Measurements from ENCODE around the gene ADAM12. TPM values are rescaled to one million over a fixed set of nuclear protein-coding genes. Genes with fewer than 3 reads are reported as not detected.

ADAM12 gene
- polyA plus RNA-seq, 1 of the 3 experiments (the other 2 are of a cell fraction): 25.0 TPM

DNA sequence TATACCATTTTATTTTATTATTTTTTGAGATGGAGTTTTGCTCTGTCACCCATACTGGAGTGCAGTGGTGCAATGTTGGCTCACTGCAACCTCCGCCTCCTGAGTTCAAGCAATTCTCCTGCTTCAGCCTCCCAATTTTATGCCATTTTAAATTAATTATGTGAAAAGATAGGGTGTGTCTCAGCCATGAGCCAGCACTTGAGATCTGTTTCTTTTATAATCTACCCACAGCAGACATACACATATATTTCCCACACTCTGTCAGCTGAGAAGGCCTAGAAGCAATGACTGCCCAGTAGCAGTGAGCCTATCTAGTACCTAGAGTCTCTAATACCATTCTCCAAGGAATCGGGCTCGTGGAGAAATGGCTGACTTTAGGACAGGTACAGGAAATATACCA lies 70.5 kb downstream of the ADAM12 start:
- ChIA-PET POLR2A (no interaction called here), CTCF (interaction anchor here (0.7 to 1.4 kb wide), 3 partner anchors 10 to 186 kb away, joined by 3 to 4 read pairs (median 4); no protein-coding TSS in a partner anchor)
- TF ChIP-seq CHD2 (IDR thresholded peaks at IDR 0.05; ENCODE audit: low read length, partially characterized antibody): no peak
- TF ChIP-seq RFX5 (IDR thresholded peaks at IDR 0.05; ENCODE audit: low read length): no peak
- TF ChIP-seq, protein P1, sequence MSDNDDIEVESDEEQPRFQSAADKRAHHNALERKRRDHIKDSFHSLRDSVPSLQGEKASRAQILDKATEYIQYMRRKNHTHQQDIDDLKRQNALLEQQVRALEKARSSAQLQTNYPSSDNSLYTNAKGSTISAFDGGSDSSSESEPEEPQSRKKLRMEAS (IDR thresholded peaks at IDR 0.05; ENCODE audit: low read depth): no peak
- no peak for TF ChIP-seq RXRA (IDR thresholded peaks at IDR 0.05; ENCODE audit: borderline replicate concordance, low read depth)
- TF ChIP-seq TCF12 (IDR thresholded peaks at IDR 0.05): no peak
- DNase-seq: no peak
- Histone ChIP-seq H3K9ac (no peak overlapping the region), H3K79me2 (ENCODE audit: insufficient read depth) (no peaks in the 10 kb centered on the region), H3K4me2 (no peak overlapping the region), H3K27me3 (ENCODE audit: insufficient read depth) (no peaks in the 10 kb centered on the region), H3K9me2 (no peaks in the 10 kb centered on the region), H3K4me3 (ENCODE audit: low read depth in 2 of 2, low read length in 1 of 2) (no peak overlapping the region), H3K4me1 (ENCODE audit: control insufficient read depth in 1 of 2, insufficient read depth in 2 of 2, low read depth in 1 of 2, low read length in 1 of 2) (peaks cover 0 to 18% of the 10 kb centered on the region in 2 experiments; a peak in 2 of 4 replicates), H3K9me3 (no peaks in the 10 kb centered on the region), H4K20me1 (ENCODE audit: insufficient read depth) (no peaks in the 10 kb centered on the region), H3F3A (replicated peaks; ENCODE audit: insufficient read depth) (no peaks in the 10 kb centered on the region), H2AFZ (ENCODE audit: low read depth) (no peak overlapping the region), H3K27ac (ENCODE audit: low read depth in 2 of 2, low read length in 1 of 2) (no peak overlapping the region), H3K36me3 (replicated peaks in 1 of 2; ENCODE audit: control insufficient read depth in 1 of 2, insufficient read depth in 2 of 2, low read length in 1 of 2) (no peaks in the 10 kb centered on the region)
- 100% methylated on average over 3 of the region's 3 CpGs for WGBS (ENCODE audit: low lambda C conversion rate)

DNA sequence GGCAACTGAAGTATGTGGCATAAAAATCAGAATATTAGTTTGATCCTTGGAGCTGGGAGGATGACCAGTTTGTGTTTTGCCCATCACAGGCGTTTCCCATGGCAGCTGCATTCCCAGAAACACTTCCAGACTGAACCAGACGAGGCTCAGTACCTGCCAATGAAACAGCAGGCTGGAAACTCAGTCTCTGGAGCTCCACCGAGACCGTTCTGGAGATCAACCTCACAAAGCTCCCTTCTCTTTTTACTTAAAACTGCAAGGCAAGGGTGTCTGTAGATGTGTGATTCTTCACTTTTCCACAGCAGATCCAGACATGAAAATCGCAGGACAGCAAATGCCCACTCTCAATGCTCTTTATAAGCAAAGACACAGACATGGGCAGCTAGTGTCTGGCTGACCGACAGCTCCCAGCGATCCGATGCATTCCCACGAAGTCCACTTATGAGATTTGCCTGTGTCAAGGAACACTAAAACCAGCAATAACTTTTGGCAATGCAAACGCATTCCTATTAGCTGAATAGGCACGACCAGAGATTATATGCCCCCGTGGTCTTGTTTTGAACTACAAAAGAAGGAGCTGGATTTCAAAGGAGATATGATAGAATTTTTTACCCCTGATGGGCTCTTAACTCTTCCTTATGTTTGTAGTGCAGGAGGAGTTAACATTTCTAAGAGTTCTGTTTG lies 72.6 kb downstream of the ADAM12 start:
- no peaks in the 10 kb centered on the region; a peak in 2 of 4 replicates for H3K4me1 ChIP-seq (ENCODE audit: control insufficient read depth in 1 of 2, insufficient read depth in 2 of 2, low read depth in 1 of 2, low read length in 1 of 2)
- TF ChIP-seq, protein P2, sequence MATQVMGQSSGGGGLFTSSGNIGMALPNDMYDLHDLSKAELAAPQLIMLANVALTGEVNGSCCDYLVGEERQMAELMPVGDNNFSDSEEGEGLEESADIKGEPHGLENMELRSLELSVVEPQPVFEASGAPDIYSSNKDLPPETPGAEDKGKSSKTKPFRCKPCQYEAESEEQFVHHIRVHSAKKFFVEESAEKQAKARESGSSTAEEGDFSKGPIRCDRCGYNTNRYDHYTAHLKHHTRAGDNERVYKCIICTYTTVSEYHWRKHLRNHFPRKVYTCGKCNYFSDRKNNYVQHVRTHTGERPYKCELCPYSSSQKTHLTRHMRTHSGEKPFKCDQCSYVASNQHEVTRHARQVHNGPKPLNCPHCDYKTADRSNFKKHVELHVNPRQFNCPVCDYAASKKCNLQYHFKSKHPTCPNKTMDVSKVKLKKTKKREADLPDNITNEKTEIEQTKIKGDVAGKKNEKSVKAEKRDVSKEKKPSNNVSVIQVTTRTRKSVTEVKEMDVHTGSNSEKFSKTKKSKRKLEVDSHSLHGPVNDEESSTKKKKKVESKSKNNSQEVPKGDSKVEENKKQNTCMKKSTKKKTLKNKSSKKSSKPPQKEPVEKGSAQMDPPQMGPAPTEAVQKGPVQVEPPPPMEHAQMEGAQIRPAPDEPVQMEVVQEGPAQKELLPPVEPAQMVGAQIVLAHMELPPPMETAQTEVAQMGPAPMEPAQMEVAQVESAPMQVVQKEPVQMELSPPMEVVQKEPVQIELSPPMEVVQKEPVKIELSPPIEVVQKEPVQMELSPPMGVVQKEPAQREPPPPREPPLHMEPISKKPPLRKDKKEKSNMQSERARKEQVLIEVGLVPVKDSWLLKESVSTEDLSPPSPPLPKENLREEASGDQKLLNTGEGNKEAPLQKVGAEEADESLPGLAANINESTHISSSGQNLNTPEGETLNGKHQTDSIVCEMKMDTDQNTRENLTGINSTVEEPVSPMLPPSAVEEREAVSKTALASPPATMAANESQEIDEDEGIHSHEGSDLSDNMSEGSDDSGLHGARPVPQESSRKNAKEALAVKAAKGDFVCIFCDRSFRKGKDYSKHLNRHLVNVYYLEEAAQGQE (IDR thresholded peaks at IDR 0.05; ENCODE audit: low read depth, low read length): no peak
- TF ChIP-seq NFIC (IDR thresholded peaks at IDR 0.05; ENCODE audit: borderline replicate concordance): peak; percentile 71
- peak; percentile 22; the same call in 1 of the 2 replicates for TF ChIP-seq JUND (IDR thresholded peaks at IDR 0.05)
- peak; percentile 42; the same call in 1 of the 2 replicates for TF ChIP-seq TCF12 (IDR thresholded peaks at IDR 0.05)
- no peak for TF ChIP-seq SIN3A (IDR thresholded peaks at IDR 0.05; ENCODE audit: borderline replicate concordance, low read depth, low read length)
- TF ChIP-seq MEF2A (IDR thresholded peaks at IDR 0.05; ENCODE audit: borderline replicate concordance, low read depth): no peak
- peak; percentile 11; the same call in 1 of the 2 replicates for TF ChIP-seq FOSL2 (IDR thresholded peaks at IDR 0.05; ENCODE audit: borderline replicate concordance, low read depth)
- TF ChIP-seq, protein P3, sequence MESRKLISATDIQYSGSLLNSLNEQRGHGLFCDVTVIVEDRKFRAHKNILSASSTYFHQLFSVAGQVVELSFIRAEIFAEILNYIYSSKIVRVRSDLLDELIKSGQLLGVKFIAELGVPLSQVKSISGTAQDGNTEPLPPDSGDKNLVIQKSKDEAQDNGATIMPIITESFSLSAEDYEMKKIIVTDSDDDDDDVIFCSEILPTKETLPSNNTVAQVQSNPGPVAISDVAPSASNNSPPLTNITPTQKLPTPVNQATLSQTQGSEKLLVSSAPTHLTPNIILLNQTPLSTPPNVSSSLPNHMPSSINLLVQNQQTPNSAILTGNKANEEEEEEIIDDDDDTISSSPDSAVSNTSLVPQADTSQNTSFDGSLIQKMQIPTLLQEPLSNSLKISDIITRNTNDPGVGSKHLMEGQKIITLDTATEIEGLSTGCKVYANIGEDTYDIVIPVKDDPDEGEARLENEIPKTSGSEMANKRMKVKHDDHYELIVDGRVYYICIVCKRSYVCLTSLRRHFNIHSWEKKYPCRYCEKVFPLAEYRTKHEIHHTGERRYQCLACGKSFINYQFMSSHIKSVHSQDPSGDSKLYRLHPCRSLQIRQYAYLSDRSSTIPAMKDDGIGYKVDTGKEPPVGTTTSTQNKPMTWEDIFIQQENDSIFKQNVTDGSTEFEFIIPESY (IDR thresholded peaks at IDR 0.05; ENCODE audit: borderline replicate concordance, low read depth): no peak
- no peaks in the 10 kb centered on the region for H3K36me3 ChIP-seq (replicated peaks in 1 of 2; ENCODE audit: control insufficient read depth in 1 of 2, insufficient read depth in 2 of 2, low read length in 1 of 2)
- H3K9me2 ChIP-seq: no peaks in the 10 kb centered on the region
- no peak overlapping the region for H3K4me2 ChIP-seq
- no peak overlapping the region for H3K4me3 ChIP-seq (ENCODE audit: low read depth in 2 of 2, low read length in 1 of 2)
- DNase-seq: no peak
- no peaks in the 10 kb centered on the region for H3K9me3 ChIP-seq
- H3K79me2 ChIP-seq (ENCODE audit: insufficient read depth): no peaks in the 10 kb centered on the region
- WGBS (ENCODE audit: low lambda C conversion rate): 62% methylated on average over 12 of the region's 12 CpGs
- no peak overlapping the region for H3K9ac ChIP-seq
- no peaks in the 10 kb centered on the region for H3K27me3 ChIP-seq (ENCODE audit: insufficient read depth)
- CTCF ChIA-PET: interaction anchor here (2.0 kb wide), 1 partner anchor 71 kb away, joined by 6 read pairs; no protein-coding TSS in a partner anchor
- H2AFZ ChIP-seq (ENCODE audit: low read depth): no peak overlapping the region
- H3K27ac ChIP-seq (ENCODE audit: low read depth in 2 of 2, low read length in 1 of 2): peak overlapping the region in 1 of 2 experiments; percentile 53; a peak in 3 of 4 replicates
- POLR2A ChIA-PET: no interaction called here
- H4K20me1 ChIP-seq (ENCODE audit: insufficient read depth): no peaks in the 10 kb centered on the region
- H3F3A ChIP-seq (replicated peaks; ENCODE audit: insufficient read depth): no peaks in the 10 kb centered on the region

Data from SK-N-SH (cell line).